ENCODE measurements around the gene ANKRD62.

ANKRD62 gene

GRCh38 chr18:12162786-12163185 lies 69.1 kb downstream of the ANKRD62 start:
- H3K4me3 ChIP-seq (ENCODE audit: low read length) = no peak overlapping the region
- TF ChIP-seq ZNF274 (IDR thresholded peaks at IDR 0.05; ENCODE audit: low read depth, low read length) = no peak

- no peak overlapping the region for H3K4me3 ChIP-seq (ENCODE audit: low read length)
- no peak for TF ChIP-seq ZNF274 (IDR thresholded peaks at IDR 0.05; ENCODE audit: low read depth, low read length)
Measured at GRCh38 chr18:12165038-12165768, 71.6 kb downstream of the ANKRD62 start.
